Mesendoderm (in vitro differentiated cells): Measurements from ENCODE around the gene LHB.
"Not testable (repeated sequence)": the region's sequence is repeated elsewhere in the genome, so short reads cannot be mapped to it uniquely, and the experiment has no call there.

Experiments
- DNase-seq: peaks from one replicate; pipeline ENCODE4 v3.0.0; 2013
- H2AK5ac ChIP-seq: 2 replicates; pipeline ENCODE4 v1.6.1; 2013; ENCODE audit warnings: low read length, inconsistent platforms
- H2BK120ac ChIP-seq: 2 replicates; pipeline ENCODE4 v1.6.1; 2013; ENCODE audit warnings: low read depth, mild to moderate bottlenecking, low read length, moderate library complexity, mixed read lengths
- H2BK15ac ChIP-seq: replicated peaks from 2 replicates; pipeline ENCODE4 v1.6.1; 2013; ENCODE audit warnings: low read depth, mild to moderate bottlenecking, moderate library complexity
- H2BK5ac ChIP-seq: 2 replicates; pipeline ENCODE4 v1.6.1; 2013; ENCODE audit warnings: low read length, inconsistent platforms
- H3K18ac ChIP-seq: 2 replicates; pipeline ENCODE4 v1.6.1; 2013; ENCODE audit warnings: mild to moderate bottlenecking, low read length, mixed read lengths
- H3K23ac ChIP-seq: one replicate; pipeline ENCODE4 v1.6.1; 2013; ENCODE audit warnings: low read length
- H3K27ac ChIP-seq: 2 replicates; pipeline ENCODE4 v1.5.1; 2013; ENCODE audit warnings: low read depth, mild to moderate bottlenecking, inconsistent platforms, low read length, moderate library complexity
- H3K27me3 ChIP-seq: 2 replicates; pipeline ENCODE4 v1.6.1; 2013; ENCODE audit warnings: low read length, control low read depth, mild to moderate bottlenecking, inconsistent platforms; ENCODE audit not compliant: insufficient read depth, poor library complexity
- H3K36me3 ChIP-seq: 2 replicates; pipeline ENCODE4 v1.6.1; 2013; ENCODE audit warnings: low read length, inconsistent platforms; ENCODE audit not compliant: control insufficient read depth, insufficient read depth
- H3K4ac ChIP-seq: one replicate; pipeline ENCODE4 v1.6.1; 2013; ENCODE audit warnings: low read depth, mild to moderate bottlenecking, low read length, moderate library complexity
- H3K4me1 ChIP-seq: 2 replicates; pipeline ENCODE4 v1.6.1; 2013; ENCODE audit warnings: low read depth, low read length, inconsistent platforms; ENCODE audit not compliant: control insufficient read depth
- H3K4me2 ChIP-seq: 2 replicates; pipeline ENCODE4 v1.6.1; 2013; ENCODE audit warnings: low read length
- H3K4me3 ChIP-seq: 2 replicates; pipeline ENCODE4 v1.5.1; 2013; ENCODE audit warnings: mild to moderate bottlenecking, low read length
- H3K56ac ChIP-seq: one replicate; pipeline ENCODE4 v1.6.1; 2013; ENCODE audit warnings: low read length
- H3K79me1 ChIP-seq: 2 replicates; pipeline ENCODE4 v1.6.1; 2013; ENCODE audit warnings: low read length, inconsistent platforms
- H3K79me2 ChIP-seq: 2 replicates; pipeline ENCODE4 v1.6.1; 2013; ENCODE audit warnings: mild to moderate bottlenecking, low read length; ENCODE audit not compliant: control insufficient read depth, insufficient read depth
- H3K9ac ChIP-seq: 2 replicates; pipeline ENCODE4 v1.6.1; 2013; ENCODE audit warnings: low read length, inconsistent platforms
- H4K5ac ChIP-seq: one replicate; pipeline ENCODE4 v1.6.1; 2013; ENCODE audit warnings: low read length
- H4K8ac ChIP-seq: one replicate; pipeline ENCODE4 v1.6.1; 2013; ENCODE audit warnings: low read depth, mild to moderate bottlenecking, control low read depth, low read length, moderate library complexity
- WGBS: extraction: QIAGEN DNeasy Blood & Tissue Kit; methylation state at CpG from one replicate; pipeline ENCODE4 v1.1.7; 2013; ENCODE audit warnings: low lambda C conversion rate, missing lambda C conversion rate; ENCODE audit not compliant: insufficient coverage; ENCODE audit errors: extremely low coverage; 5-methylcytosine and 5-hydroxymethylcytosine counted together

The LHB gene

DNA sequence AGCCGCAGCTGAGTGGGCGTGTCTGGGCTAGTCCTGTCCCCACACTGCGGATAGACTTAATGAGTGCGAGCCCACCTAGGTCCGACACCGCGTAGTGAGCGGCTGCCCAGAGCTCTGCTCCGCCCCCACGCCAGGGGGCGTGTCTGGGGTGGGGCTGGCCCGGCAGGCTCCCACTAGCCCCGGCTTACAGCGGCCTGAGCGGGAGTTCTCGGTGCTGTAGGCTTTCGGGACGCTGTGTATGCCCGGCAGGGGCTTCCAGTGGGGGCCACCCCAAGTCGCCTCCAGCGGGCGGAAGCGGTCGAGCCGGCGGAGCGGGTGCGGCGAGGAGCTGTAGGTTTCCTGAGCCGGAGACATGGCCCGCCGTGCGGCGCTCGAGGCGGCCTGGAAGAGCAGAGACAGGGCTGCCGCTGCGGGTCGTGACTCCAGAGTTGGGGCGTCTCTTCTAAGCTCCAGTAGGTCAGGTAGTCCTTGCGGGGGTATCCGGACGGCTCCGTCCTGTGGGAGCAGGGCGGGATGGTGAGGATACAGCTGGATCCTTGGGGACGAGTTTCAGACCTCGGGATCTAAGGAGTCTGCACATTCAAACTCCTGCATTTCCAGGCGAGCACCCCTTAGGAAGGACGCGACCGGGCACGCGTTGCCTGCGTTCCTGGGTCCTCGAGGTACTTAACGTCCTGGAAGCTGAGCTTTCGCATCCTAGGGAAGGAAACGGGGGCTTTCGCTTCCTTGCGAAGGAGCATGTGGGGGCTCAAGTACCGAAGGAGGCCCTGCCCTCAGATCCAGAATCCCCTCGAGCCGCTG lies 39.4 kb upstream of the LHB start:
- no peak overlapping the region for H3K4ac ChIP-seq
- peak overlapping the region; percentile 84 for H3K4me2 ChIP-seq
- no peak overlapping the region for H2AK5ac ChIP-seq
- no peaks in the 10 kb centered on the region for H3K79me1 ChIP-seq
- no peak overlapping the region for H4K8ac ChIP-seq
- H3K27ac ChIP-seq, result no peak overlapping the region
- no peaks in the 10 kb centered on the region for H3K4me1 ChIP-seq
- no peak overlapping the region for H3K18ac ChIP-seq
- no peak overlapping the region for H3K23ac ChIP-seq
- no peaks in the 10 kb centered on the region for H3K36me3 ChIP-seq
- H3K27me3 ChIP-seq, result peaks cover 2% of the 10 kb centered on the region
- no peak overlapping the region for H4K5ac ChIP-seq
- H3K9ac ChIP-seq, result peak overlapping the region; percentile 65
- no peak overlapping the region for H2BK15ac ChIP-seq
- H2BK5ac ChIP-seq, result no peak overlapping the region
- H3K79me2 ChIP-seq, result no peaks in the 10 kb centered on the region
- no peak overlapping the region for H2BK120ac ChIP-seq
- peak overlapping the region; percentile 84 for H3K56ac ChIP-seq
- peak; percentile 66 for DNase-seq
- no peak overlapping the region for H3K4me3 ChIP-seq
- WGBS, result no CpG with 5 or more reads among the region's 63 CpGs

DNA sequence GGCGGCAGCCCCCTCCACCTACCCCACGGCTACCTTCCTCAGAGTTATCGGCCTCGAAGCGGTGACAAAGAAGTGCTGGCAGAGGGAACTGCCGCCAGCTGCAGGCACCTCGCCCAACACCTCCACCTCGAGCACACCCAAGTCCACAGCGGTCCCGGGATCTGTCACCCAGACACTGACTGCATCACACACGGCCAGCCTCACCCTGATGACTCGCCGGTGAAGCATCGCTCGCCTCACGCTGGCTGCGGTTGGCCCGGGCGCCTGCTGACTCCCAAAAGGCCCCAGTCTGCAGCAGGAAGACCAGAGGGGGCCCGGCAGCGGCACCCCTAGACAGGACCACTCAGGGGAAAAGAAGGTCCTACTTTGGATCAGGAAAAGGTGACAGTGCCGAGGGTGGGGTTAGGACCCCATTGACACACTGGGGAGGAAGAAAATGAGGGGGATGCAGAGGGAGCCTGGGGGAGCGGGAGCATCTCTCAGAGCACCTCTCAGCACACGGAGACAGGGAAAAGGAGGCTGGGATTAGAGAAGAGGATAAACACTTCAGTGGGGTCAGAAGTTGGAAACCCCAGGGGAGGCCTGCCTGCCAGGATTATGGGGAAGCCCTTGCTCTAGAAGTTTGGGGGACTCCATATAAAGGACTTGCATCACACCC lies 33.6 kb upstream of the LHB start:
- not testable (repeated sequence) for H3K56ac ChIP-seq, H3K27me3 ChIP-seq, H3K36me3 ChIP-seq, H2BK5ac ChIP-seq, H4K8ac ChIP-seq, H2BK15ac ChIP-seq, H3K18ac ChIP-seq, H3K23ac ChIP-seq, H3K4me1 ChIP-seq, H3K9ac ChIP-seq, H2AK5ac ChIP-seq, H3K4me2 ChIP-seq, H3K79me1 ChIP-seq, H3K4ac ChIP-seq, H3K27ac ChIP-seq, H3K4me3 ChIP-seq, H3K79me2 ChIP-seq, H4K5ac ChIP-seq, H2BK120ac ChIP-seq
- DNase-seq, result peak; percentile 51
- no CpG with 5 or more reads among the region's 24 CpGs for WGBS

DNA sequence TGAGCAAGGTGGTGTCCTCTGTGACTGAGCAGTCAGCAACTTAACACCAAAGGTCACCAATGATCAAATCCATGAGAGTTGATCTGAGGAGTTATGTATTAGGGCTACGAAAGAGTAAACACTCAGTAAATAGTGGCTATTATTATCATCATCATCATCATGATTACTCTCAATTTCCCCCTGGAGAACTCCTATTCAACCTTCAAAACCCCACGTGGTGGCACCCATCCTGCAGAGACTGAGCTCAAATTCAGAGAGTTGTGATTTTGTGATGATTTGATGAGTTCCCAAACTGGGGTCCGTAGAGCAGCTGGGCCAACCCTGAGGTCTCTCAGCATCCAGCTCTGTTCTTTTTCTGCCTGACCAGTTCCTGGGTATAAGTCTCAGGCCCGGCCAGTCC lies 32.9 kb upstream of the LHB start:
- H3K18ac ChIP-seq, H3K4me2 ChIP-seq, H3K27me3 ChIP-seq, H3K27ac ChIP-seq, H3K9ac ChIP-seq, H3K36me3 ChIP-seq, H3K4me1 ChIP-seq, H2BK5ac ChIP-seq, H4K5ac ChIP-seq, H2BK120ac ChIP-seq, H2AK5ac ChIP-seq, H3K56ac ChIP-seq, DNase-seq, H2BK15ac ChIP-seq, H3K79me1 ChIP-seq, H4K8ac ChIP-seq, H3K23ac ChIP-seq, H3K79me2 ChIP-seq, H3K4me3 ChIP-seq, H3K4ac ChIP-seq: not testable (repeated sequence)
- no CpG with 5 or more reads among the region's 4 CpGs for WGBS

DNA sequence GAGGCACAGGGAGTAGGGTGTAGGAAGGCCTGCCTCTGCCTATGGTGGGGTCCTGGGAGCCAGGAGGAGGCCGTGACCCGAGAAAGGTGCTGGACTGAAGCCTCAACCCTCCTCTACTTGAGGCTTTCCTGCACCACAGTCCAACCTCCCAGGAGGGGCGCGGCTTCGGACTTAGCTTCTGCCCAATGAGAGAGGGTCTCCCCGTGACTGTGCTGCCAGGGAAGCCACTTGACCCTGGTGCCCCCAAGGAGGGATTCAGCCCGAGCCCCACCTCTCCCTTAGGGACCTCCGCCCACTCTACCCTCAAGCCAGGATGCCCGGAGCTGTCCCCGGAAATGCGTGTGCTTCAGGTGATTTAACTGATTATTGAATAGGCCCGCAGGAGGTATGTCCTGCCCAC lies 32.1 kb upstream of the LHB start, which contains the start of gene CGB8:
Gene CGB8 (minus strand): TSS at position 101 of the 400 bp plus-strand sequence. CDS start 372 bp downstream, outside the sequence.
- DNase-seq, H2AK5ac ChIP-seq, H3K4me1 ChIP-seq, H3K36me3 ChIP-seq, H2BK120ac ChIP-seq, H3K4me2 ChIP-seq, H3K27me3 ChIP-seq, H3K18ac ChIP-seq, H4K8ac ChIP-seq, H2BK15ac ChIP-seq, H3K56ac ChIP-seq, H3K27ac ChIP-seq, H3K4me3 ChIP-seq, H2BK5ac ChIP-seq, H4K5ac ChIP-seq, H3K4ac ChIP-seq, H3K79me1 ChIP-seq, H3K9ac ChIP-seq, H3K23ac ChIP-seq, H3K79me2 ChIP-seq: not testable (repeated sequence)
- no CpG with 5 or more reads among the region's 12 CpGs for WGBS

DNA sequence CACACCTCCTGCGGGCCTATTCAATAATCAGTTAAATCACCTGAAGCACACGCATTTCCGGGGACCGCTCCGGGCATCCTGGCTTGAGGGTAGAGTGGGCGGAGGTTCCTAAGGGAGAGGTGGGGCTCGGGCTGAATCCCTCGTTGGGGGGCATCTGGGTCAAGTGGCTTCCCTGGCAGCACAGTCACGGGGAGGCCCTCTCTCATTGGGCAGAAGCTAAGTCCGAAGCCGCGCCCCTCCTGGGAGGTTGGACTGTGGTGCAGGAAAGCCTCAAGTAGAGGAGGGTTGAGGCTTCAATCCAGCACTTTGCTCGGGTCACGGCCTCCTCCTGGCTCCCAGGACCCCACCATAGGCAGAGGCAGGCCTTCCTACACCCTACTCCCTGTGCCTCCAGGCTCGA lies 26.7 kb upstream of the LHB start, which contains the start of gene CGB5:
Gene CGB5 (plus strand): TSS at position 301 of the 400 bp plus-strand sequence. CDS start 362 bp downstream, outside the sequence.
- H3K4me3 ChIP-seq, H3K4me2 ChIP-seq, H3K79me1 ChIP-seq, H2BK5ac ChIP-seq, H2BK15ac ChIP-seq, H3K27ac ChIP-seq, DNase-seq, H3K36me3 ChIP-seq, H2AK5ac ChIP-seq, H3K27me3 ChIP-seq, H3K56ac ChIP-seq, H4K5ac ChIP-seq, H3K79me2 ChIP-seq, H3K4ac ChIP-seq, H4K8ac ChIP-seq, H2BK120ac ChIP-seq, H3K18ac ChIP-seq, H3K4me1 ChIP-seq, H3K23ac ChIP-seq, H3K9ac ChIP-seq: not testable (repeated sequence)
- WGBS, result no CpG with 5 or more reads among the region's 15 CpGs
